ENCODE results near the gene VWA5B1. TPM values are rescaled to one million over a fixed set of nuclear protein-coding genes. Genes with fewer than 3 reads are reported as not detected.

VWA5B1 gene
- total and polyA plus RNA-seq, 8 donors: not detected

- WGBS, 5 donors: 47 to 59% (median 54%) methylated on average over 7 of the region's 7 CpGs
- peaks cover 0 to 11% (median 3%) of the 10 kb centered on the region in 4 donors for H3K4me1 ChIP-seq
- no peak for TF ChIP-seq EP300 (IDR thresholded peaks at IDR 0.05)
- TF ChIP-seq POLR2AphosphoS5 (IDR thresholded peaks at IDR 0.05): no peak
- TF ChIP-seq, protein P1, sequence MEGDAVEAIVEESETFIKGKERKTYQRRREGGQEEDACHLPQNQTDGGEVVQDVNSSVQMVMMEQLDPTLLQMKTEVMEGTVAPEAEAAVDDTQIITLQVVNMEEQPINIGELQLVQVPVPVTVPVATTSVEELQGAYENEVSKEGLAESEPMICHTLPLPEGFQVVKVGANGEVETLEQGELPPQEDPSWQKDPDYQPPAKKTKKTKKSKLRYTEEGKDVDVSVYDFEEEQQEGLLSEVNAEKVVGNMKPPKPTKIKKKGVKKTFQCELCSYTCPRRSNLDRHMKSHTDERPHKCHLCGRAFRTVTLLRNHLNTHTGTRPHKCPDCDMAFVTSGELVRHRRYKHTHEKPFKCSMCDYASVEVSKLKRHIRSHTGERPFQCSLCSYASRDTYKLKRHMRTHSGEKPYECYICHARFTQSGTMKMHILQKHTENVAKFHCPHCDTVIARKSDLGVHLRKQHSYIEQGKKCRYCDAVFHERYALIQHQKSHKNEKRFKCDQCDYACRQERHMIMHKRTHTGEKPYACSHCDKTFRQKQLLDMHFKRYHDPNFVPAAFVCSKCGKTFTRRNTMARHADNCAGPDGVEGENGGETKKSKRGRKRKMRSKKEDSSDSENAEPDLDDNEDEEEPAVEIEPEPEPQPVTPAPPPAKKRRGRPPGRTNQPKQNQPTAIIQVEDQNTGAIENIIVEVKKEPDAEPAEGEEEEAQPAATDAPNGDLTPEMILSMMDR (IDR thresholded peaks at IDR 0.05): no peak
- no peak for TF ChIP-seq POLR2A (IDR thresholded peaks at IDR 0.05)
- H3K27ac ChIP-seq: no peak overlapping the region
- intact Hi-C loops (cut with DNase I; ENCODE audit: low total_unique reads): no loop called here
- no peak overlapping the region for H3K4me3 ChIP-seq
- no peak for DNase-seq
- peaks cover 0 to 61% (median 7%) of the 10 kb centered on the region in 3 donors for H3K27me3 ChIP-seq
- no peaks in the 10 kb centered on the region for H3K9me3 ChIP-seq
- H3K36me3 ChIP-seq: no peaks in the 10 kb centered on the region
Measured at GRCh38 chr1:20328201-20328600, 37.5 kb downstream of the VWA5B1 start.

DNA sequence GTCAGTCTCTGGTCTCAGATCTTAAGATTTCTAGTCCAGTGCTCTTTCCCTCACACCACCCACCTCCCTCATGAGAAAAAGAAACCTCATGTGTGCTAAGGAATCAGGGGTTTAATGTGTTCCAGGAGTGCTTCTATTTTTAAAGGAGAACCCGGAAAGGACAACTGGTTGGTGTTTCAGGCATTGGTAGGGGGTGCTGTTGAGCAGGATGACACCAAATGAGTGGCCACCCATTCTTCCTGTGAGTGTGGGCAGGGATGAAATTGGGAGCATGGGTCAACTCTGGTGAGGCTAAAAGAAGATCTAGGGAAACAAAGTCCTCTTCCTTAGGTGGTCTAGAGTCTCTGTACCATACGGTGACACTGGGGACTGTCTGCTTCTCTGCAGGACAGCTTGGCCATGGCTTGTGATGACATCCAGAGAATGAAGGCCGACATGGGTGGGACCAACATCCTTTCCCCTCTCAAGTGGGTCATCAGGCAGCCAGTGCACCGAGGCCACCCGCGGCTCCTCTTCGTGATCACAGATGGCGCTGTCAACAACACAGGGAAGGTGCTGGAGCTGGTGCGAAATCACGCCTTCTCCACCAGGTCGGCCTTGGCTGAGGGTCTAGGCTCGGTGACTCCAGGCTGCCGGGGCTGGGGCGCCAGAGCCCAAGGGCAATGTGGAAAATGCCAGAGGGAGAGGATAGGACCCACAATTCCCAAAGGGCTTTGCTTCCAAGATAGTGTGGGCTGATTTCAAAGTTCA lies 39.3 kb downstream of the VWA5B1 start:
- WGBS, 5 donors: 84 to 86% (median 86%) methylated on average over 14 of the region's 14 CpGs

GRCh38 chr1:20334103-20334502 lies 43.4 kb downstream of the VWA5B1 start:
- Histone ChIP-seq H3K36me3 (no peaks in the 10 kb centered on the region), H3K27me3 (peaks cover 0 to 41% (median 8%) of the 10 kb centered on the region in 3 donors), H3K4me1 (no peaks in the 10 kb centered on the region), H3K27ac (no peak overlapping the region), H3K9me3 (no peaks in the 10 kb centered on the region), H3K4me3 (no peak overlapping the region)
- WGBS, 5 donors: 50 to 73% (median 71%) methylated on average over 5 of the region's 5 CpGs
- intact Hi-C loops (cut with DNase I; ENCODE audit: low total_unique reads): no loop called here
- DNase-seq: no peak
- TF ChIP-seq EP300 (IDR thresholded peaks at IDR 0.05) (no peak), POLR2AphosphoS5 (IDR thresholded peaks at IDR 0.05) (no peak), POLR2A (IDR thresholded peaks at IDR 0.05) (no peak)
- TF ChIP-seq, protein P1 (IDR thresholded peaks at IDR 0.05): no peak

More for the DNA sequence above, 39.3 kb downstream of the VWA5B1 start:
- no peaks in the 10 kb centered on the region for H3K36me3 ChIP-seq
- H3K4me3 ChIP-seq: no peak overlapping the region
- intact Hi-C loops (cut with DNase I; ENCODE audit: low total_unique reads): no loop called here
- H3K27me3 ChIP-seq: peaks cover 0 to 48% (median 4%) of the 10 kb centered on the region in 3 donors
- DNase-seq: no peak
- H3K4me1 ChIP-seq: peaks cover 0 to 10% (median 3%) of the 10 kb centered on the region in 4 donors
- no peaks in the 10 kb centered on the region for H3K9me3 ChIP-seq
- no peak for TF ChIP-seq EP300 (IDR thresholded peaks at IDR 0.05)
- TF ChIP-seq POLR2A (IDR thresholded peaks at IDR 0.05): no peak
- TF ChIP-seq, protein P1 (IDR thresholded peaks at IDR 0.05): no peak
- TF ChIP-seq POLR2AphosphoS5 (IDR thresholded peaks at IDR 0.05): no peak
- H3K27ac ChIP-seq: no peak overlapping the region

GRCh38 chr1:20336105-20336605 lies 45.5 kb downstream of the VWA5B1 start:
- H3K9me3 ChIP-seq: no peaks in the 10 kb centered on the region
- H3K36me3 ChIP-seq: no peaks in the 10 kb centered on the region
- no peaks in the 10 kb centered on the region for H3K4me1 ChIP-seq
- no peak overlapping the region for H3K27ac ChIP-seq
- 81 to 87% (median 85%) methylated on average over 13 of the region's 13 CpGs for WGBS, 5 donors
- TF ChIP-seq POLR2A (IDR thresholded peaks at IDR 0.05) (no peak), EP300 (IDR thresholded peaks at IDR 0.05) (no peak), POLR2AphosphoS5 (IDR thresholded peaks at IDR 0.05) (no peak)
- TF ChIP-seq, protein P1 (IDR thresholded peaks at IDR 0.05): no peak
- no peak overlapping the region for H3K4me3 ChIP-seq
- no peak for DNase-seq
- intact Hi-C loops (cut with DNase I; ENCODE audit: low total_unique reads): no loop called here
- peaks cover 0 to 34% (median 4%) of the 10 kb centered on the region in 3 donors for H3K27me3 ChIP-seq

Measured in stomach (tissue), 9 donors.